22Rv1 (cell line): ENCODE results near the gene METTL16.

Experiments
- CTCF ChIP-seq: fragments of 450-650 bp; IDR thresholded peaks from 2 replicates; pipeline ENCODE4 v1.5.1; 2017; ENCODE audit warnings: mild to moderate bottlenecking
- ZFX ChIP-seq: fragments of 450-650 bp; IDR thresholded peaks from 2 replicates; pipeline ENCODE4 v1.6.1; 2017; ENCODE audit warnings: antibody characterized with exemption, borderline replicate concordance

DNA sequence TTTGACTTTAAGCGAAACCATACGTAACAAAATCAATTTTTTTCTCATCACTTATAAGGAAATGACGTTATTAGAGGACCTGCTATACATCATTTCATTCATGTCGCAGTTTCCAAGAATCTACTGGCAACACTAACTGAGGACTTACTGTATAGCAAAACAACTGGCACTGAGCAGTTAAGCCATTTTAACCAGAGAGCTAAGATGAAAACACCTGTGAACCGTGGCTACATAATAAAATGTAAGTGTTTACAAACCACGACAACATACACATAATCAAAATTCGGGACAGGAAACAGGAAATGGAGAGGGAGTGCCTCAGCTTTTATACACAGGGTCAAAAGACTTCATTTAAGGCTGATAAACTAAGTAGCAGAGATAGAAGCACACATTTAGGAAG, 29.5 kb downstream of the METTL16 start:
- no peak for TF ChIP-seq CTCF
- TF ChIP-seq ZFX = no peak
